ENCODE measurements around the gene MGAT4C.

MGAT4C gene

GRCh38 chr12:86230516-86231146, 25.6 kb downstream of the MGAT4C start:
- in situ Hi-C loops (cut with MboI; ENCODE audit: low sequenced_read_pairs), result no loop called here

DNA sequence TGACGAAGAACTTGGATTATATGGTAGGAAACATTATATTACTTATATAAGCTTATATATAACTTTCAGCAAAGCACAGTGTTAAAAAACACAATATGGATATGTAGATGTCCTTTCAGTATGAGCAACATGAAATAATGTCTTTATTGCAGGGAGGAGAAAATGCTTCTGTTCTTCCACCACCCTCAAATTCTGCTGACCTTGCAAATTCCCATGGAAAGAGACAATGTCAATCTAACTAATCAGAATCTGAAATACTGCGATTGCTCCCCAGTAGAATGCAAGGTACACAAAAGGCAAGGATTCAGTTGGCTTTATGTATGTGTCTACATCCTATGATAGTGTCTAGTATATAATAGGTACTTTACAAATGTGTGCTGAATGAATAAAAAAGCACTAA, 26.4 kb downstream of the MGAT4C start:
- in situ Hi-C loops (cut with MboI; ENCODE audit: low sequenced_read_pairs), result no loop called here

DNA sequence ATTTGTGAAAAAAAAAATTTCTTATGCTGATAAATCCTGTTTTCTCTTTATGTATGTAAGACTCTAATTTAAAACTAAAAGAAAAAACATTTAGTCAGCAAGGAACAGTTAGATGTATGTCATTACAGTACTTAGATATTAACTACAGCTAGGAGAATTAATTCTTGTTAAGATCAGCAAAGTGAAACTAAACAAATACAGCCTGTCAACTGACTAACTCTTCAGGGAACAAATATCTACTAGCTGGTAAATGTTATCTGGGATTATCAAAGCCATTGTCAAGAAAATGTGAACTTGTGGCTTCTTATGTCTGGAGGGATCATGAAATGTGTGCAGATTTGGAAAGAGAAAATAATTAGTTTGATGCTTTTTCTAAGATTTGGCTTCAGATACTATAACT, 27.5 kb downstream of the MGAT4C start:
- in situ Hi-C loops (cut with MboI; ENCODE audit: low sequenced_read_pairs), result no loop called here

- in situ Hi-C loops (cut with MboI; ENCODE audit: low sequenced_read_pairs), result no loop called here
These were observed 29.7 kb downstream of the MGAT4C start for GRCh38 chr12:86226481-86226880.

- in situ Hi-C loops (cut with MboI; ENCODE audit: low sequenced_read_pairs), result no loop called here
These were observed 39.6 kb downstream of the MGAT4C start for GRCh38 chr12:86216591-86216990.

DNA sequence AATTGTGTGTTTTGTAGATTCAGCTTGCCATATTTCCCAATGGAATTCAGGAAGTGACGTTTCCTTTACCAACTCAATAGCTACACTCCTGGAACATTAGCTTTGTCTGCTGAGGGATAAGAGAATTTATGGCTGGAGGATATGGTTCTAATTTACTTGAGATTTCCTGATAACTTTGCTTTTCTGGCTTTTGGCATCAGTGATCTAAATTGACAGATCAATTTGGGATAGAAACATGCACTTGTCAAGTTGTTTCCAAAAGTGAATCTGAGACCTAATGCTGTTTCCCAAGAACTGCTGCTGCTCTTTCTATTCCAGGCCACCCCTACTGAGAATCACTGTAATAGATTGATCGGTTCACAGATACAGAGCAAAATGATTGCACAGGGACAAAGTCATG, 43.2 kb downstream of the MGAT4C start:
- in situ Hi-C loops (cut with MboI; ENCODE audit: low sequenced_read_pairs), result no loop called here

DNA sequence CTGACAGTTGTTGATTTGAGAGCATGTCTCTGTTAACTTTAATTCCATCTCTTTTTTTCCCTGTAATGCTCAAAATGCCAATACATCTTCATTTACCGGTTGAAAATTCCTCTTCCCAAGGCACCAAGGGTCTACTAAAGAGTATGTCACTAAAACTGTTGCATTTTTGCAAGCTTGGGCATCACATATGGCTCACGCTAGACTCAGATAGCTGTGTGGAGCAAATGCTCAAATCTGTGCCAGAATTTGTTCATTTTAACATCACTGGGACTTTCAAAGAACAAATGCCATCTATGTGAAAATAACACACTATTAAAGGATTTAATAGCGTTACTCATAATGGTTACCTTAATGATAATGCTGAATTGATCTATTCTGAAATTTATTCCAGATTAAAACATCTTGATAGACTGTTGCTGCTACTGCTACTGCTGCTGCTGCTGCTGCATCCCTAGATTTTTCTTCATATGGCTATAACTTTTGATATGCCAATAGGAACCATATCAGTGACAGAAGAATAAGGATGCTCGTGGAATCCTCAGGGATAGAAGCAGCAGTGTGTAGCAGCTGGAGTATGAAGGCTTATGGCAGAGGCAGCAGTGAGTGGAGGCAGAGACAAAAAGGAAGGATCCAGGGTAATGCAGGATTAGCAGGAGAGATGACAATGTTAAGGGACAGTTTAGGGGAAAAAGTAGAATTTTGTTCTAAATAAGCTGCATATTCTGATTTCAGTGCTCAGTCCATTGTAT, 57.3 kb downstream of the MGAT4C start:
- in situ Hi-C loops (cut with MboI; ENCODE audit: low sequenced_read_pairs), result no loop called here

DNA sequence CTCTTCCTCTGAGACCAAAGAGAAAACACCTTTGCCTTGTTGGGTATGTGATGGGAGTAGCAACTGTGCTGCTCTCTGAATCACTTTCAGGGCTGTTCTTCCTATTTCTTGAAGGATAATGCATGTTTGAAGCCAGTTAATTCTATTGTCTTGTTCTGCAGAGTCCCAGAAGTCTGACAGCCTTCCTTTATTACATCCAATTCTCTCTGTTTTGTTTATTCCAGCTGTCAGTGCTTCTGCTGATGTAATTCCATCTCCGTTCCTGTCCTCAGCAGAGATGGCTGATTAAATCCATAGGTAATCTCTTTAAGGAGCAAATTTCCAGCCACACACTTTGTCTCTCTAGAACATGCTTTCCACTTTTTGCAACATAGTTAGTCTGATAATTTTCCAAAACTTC, 59.7 kb downstream of the MGAT4C start:
- in situ Hi-C loops (cut with MboI; ENCODE audit: low sequenced_read_pairs), result no loop called here

DNA sequence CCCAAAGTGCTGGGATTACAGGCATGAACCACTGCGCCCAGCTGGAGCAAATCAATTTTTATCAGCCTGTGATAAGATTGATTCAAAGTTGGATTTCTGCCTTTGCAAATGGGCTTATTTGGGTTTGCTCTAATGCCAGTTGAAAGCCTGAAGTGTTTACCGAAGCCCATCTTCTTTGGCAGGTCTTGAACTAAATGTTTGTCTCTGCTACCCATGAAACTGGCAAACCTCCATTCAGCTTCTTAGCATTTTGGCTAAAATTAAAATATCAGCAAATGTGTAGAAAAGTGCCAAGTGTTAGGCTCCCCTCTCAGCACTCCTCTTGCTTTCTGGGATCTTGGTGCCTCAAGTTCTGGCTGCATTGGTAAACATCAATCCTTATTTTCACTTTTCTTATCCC, 61.5 kb downstream of the MGAT4C start:
- in situ Hi-C loops (cut with MboI; ENCODE audit: low sequenced_read_pairs), result no loop called here

GRCh38 chr12:86193931-86194330, 62.3 kb downstream of the MGAT4C start:
- in situ Hi-C loops (cut with MboI; ENCODE audit: low sequenced_read_pairs), result no loop called here

- in situ Hi-C loops (cut with MboI; ENCODE audit: low sequenced_read_pairs), result no loop called here
These were observed 68.0 kb downstream of the MGAT4C start for GRCh38 chr12:86188226-86188625.

GRCh38 chr12:86186449-86186848, 69.7 kb downstream of the MGAT4C start:
- in situ Hi-C loops (cut with MboI; ENCODE audit: low sequenced_read_pairs), result no loop called here

GRCh38 chr12:86179855-86180254, 76.3 kb downstream of the MGAT4C start:
- in situ Hi-C loops (cut with MboI; ENCODE audit: low sequenced_read_pairs), result no loop called here

GRCh38 chr12:86174188-86174587, 82.0 kb downstream of the MGAT4C start:
- in situ Hi-C loops (cut with MboI; ENCODE audit: low sequenced_read_pairs), result no loop called here

- in situ Hi-C loops (cut with MboI; ENCODE audit: low sequenced_read_pairs), result no loop called here
These were observed 83.2 kb downstream of the MGAT4C start for GRCh38 chr12:86172913-86173443.

DNA sequence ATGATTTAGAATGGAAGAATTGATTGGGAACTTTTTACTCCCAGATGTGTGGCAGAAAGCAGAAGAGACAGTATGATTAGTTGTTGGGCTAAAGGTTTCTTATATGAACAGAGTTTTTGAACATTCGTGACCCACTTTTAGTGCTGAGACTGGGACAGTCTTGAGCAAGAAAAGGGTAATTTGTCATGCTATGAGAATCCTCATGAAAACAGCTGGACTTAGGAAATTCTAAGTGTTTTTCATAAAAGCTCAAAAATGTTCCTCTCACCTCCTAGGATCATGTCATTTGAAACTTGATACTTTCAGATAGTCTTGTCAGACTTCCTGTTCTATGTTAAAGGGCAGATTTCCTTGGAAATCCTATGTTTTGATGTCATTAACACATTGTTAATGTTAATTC, 86.1 kb downstream of the MGAT4C start:
- in situ Hi-C loops (cut with MboI; ENCODE audit: low sequenced_read_pairs), result no loop called here

GRCh38 chr12:86158956-86159355, 97.2 kb downstream of the MGAT4C start:
- in situ Hi-C loops (cut with MboI; ENCODE audit: low sequenced_read_pairs), result no loop called here

- in situ Hi-C loops (cut with MboI; ENCODE audit: low sequenced_read_pairs), result no loop called here
These were observed 101.6 kb downstream of the MGAT4C start for GRCh38 chr12:86154620-86155019.

DNA sequence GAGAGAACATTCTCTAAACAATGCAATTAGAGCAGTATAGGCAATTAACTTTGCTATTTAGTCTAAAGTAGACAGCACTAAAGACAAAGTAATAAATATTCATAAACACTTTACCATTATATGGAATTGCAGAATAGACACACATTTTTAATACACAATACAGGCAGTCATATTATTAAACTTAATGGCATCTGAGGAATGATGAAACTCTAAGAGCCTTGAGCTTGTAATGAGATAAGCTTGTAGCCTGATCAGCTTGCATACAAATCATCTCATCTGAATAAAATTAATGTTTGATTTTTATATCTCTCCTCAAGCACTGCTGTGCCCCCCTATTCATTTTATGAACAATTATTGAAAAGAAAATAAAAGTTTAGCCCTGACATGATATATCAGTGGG, 107.6 kb downstream of the MGAT4C start:
- in situ Hi-C loops (cut with MboI; ENCODE audit: low sequenced_read_pairs), result no loop called here

GRCh38 chr12:86148071-86148470, 108.1 kb downstream of the MGAT4C start:
- in situ Hi-C loops (cut with MboI; ENCODE audit: low sequenced_read_pairs), result no loop called here

GRCh38 chr12:86145156-86145555, 111.0 kb downstream of the MGAT4C start:
- in situ Hi-C loops (cut with MboI; ENCODE audit: low sequenced_read_pairs), result no loop called here

DNA sequence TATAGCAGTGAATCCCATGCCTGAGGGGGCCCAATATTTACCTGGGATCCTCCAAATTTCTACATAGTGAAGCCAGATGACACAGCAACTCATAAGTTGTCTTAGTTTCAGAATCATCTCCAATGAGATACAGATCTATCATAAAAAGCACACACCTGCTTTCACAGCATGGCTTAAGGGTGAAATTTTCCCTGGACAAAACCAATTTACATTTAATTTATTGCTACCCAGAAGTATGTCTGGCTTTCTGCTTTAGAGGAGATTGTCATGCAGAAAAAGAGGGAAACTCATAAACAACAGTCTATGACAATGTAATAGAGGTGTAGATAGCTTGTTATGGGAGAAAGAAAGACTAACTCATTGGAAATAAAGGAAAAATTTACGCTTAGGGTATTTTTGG, 113.0 kb downstream of the MGAT4C start:
- in situ Hi-C loops (cut with MboI; ENCODE audit: low sequenced_read_pairs), result no loop called here
